Esophagus squamous epithelium (tissue), 4 donors: ENCODE data around the gene FILIP1.

Experiments
- CTCF ChIP-seq, 6 experiments: fragments of 450-650 bp in 4 of 6; fragments of 200-600 bp in 2 of 6; sonication (generic) in 2 of 6; IDR thresholded peaks; one replicate each; pipeline ENCODE4 v1.5.1; 2016 to 2019; ENCODE audit warnings: antibody characterized with exemption in 6 of 6, mild to moderate bottlenecking in 4 of 6, moderate library complexity in 4 of 6
- POLR2A ChIP-seq, 4 donors: fragments of 450-650 bp; IDR thresholded peaks; one replicate each; pipeline ENCODE4 v1.6.1; 2017; ENCODE audit warnings: antibody characterized with exemption in 4 of 4, mild to moderate bottlenecking in 4 of 4, moderate library complexity in 3 of 4

GRCh38 chr6:75249837-75250236 lies 243.8 kb downstream of the FILIP1 start:
- no peak for TF ChIP-seq CTCF (IDR thresholded peaks at IDR 0.05)
- TF ChIP-seq POLR2A (IDR thresholded peaks at IDR 0.05): no peak
